K562 (cell line): ENCODE data around the gene GGTLC2. TPM values are rescaled to one million over a fixed set of nuclear protein-coding genes. Genes with fewer than 3 reads are reported as not detected.
"Not testable (repeated sequence)": the region's sequence is repeated elsewhere in the genome, so short reads cannot be mapped to it uniquely, and the experiment has no call there.

Experiments used
- CLOCK ChIP-seq: fragments of 250-450 bp; sonication (Bioruptor Pico); IDR thresholded peaks from 2 replicates; pipeline ENCODE4 v1.4.0; 2020; ENCODE audit warnings: mild to moderate bottlenecking, moderate library complexity, borderline replicate concordance
- E2F3 ChIP-seq: fragments of 250-450 bp; sonication (Bioruptor Pico); IDR thresholded peaks from 2 replicates; pipeline ENCODE4 v1.4.0; 2020; ENCODE audit warnings: mild to moderate bottlenecking
- ID3 ChIP-seq, 2 experiments: fragments of 250-450 bp in 1 of 2; fragments of 450-650 bp in 1 of 2; sonication (Bioruptor Pico) in 1 of 2; IDR thresholded peaks; 2 replicates each; pipeline versions ENCODE4 v1.6.1 to v1.8.0; 2016 to 2021; ENCODE audit warnings: mild to moderate bottlenecking in 2 of 2, moderate library complexity in 2 of 2, missing compliant biosample characterization in 1 of 2, missing genetic modification characterization in 1 of 2
- RHOXF2B ChIP-seq: fragments of 250-450 bp; sonication (Bioruptor Pico); conservative IDR thresholded peaks from 2 replicates; pipeline ENCODE4 v1.5.1; 2021
- THAP12 ChIP-seq: fragments of 250-450 bp; sonication (Bioruptor Pico); IDR thresholded peaks from 2 replicates; pipeline ENCODE4 v1.9.0; 2021; ENCODE audit warnings: mild to moderate bottlenecking, inconsistent platforms
- ZBTB26 ChIP-seq: fragments of 450-650 bp; formaldehyde crosslinking; IDR thresholded peaks from 2 replicates; pipeline ENCODE4 v1.4.0; 2022; ENCODE audit warnings: missing genetic modification characterization
- ZFP1 ChIP-seq: fragments of 450-650 bp; formaldehyde crosslinking; IDR thresholded peaks from 2 replicates; pipeline ENCODE4 v1.4.0; 2020; ENCODE audit warnings: mild to moderate bottlenecking, mixed read lengths
- ZNF133 ChIP-seq: fragments of 250-450 bp; sonication (Bioruptor Pico); IDR thresholded peaks from 2 replicates; pipeline ENCODE4 v1.4.0; 2020; ENCODE audit warnings: mild to moderate bottlenecking
- ZNF23 ChIP-seq: fragments of 250-450 bp; sonication (Bioruptor Pico); IDR thresholded peaks from 2 replicates; pipeline ENCODE4 v1.4.0; 2020; ENCODE audit warnings: mild to moderate bottlenecking
- ZNF324 ChIP-seq: fragments of 250-450 bp; sonication (Bioruptor Pico); IDR thresholded peaks from 2 replicates; pipeline ENCODE4 v1.4.0; 2020; ENCODE audit warnings: mild to moderate bottlenecking
- ZNF408 ChIP-seq: fragments of 250-450 bp; sonication (Bioruptor Pico); IDR thresholded peaks from 2 replicates; pipeline ENCODE4 v1.4.0; 2020; ENCODE audit warnings: low read depth, mild to moderate bottlenecking, moderate library complexity
- ZNF449 ChIP-seq: fragments of 250-450 bp; sonication (Bioruptor Pico); IDR thresholded peaks from 2 replicates; pipeline ENCODE4 v1.8.0; 2022; ENCODE audit warnings: moderate library complexity, mild to moderate bottlenecking, inconsistent platforms
- ZNF561 ChIP-seq: fragments of 450-650 bp; formaldehyde crosslinking; conservative IDR thresholded peaks from 2 replicates; pipeline ENCODE4 v1.4.0; 2020; ENCODE audit warnings: mild to moderate bottlenecking, moderate library complexity
- ZNF57 ChIP-seq: fragments of 450-650 bp; formaldehyde crosslinking; IDR thresholded peaks from 2 replicates; pipeline ENCODE4 v1.4.0; 2020; ENCODE audit warnings: mild to moderate bottlenecking, moderate library complexity
- ZNF707 ChIP-seq: fragments of 250-450 bp; sonication (Bioruptor Pico); conservative IDR thresholded peaks from 2 replicates; pipeline ENCODE4 v1.8.0; 2022; ENCODE audit warnings: inconsistent platforms, mild to moderate bottlenecking, moderate library complexity
- ZNF76 ChIP-seq: fragments of 250-450 bp; sonication (Bioruptor Pico); IDR thresholded peaks from 2 replicates; pipeline ENCODE4 v1.4.0; 2020; ENCODE audit warnings: mild to moderate bottlenecking, moderate library complexity, borderline replicate concordance
- ZNF778 ChIP-seq: fragments of 450-650 bp; formaldehyde crosslinking; IDR thresholded peaks from 2 replicates; pipeline ENCODE4 v1.4.0; 2020; ENCODE audit warnings: mild to moderate bottlenecking, moderate library complexity
- polyA plus RNA-seq, 8 experiments: library from polyadenylated mRNA; depleted of rRNA in 4 of 8; stranded (reverse) in 5 of 8; unstranded in 3 of 8; fragments of >200 nt; fragmentation: Nextera tagmentation in 2 of 8; fragmentation: Illumina TruSeq in 1 of 8; extraction: Ambion mirVana in 2 of 8; extraction: Trizol in 1 of 8; gene quantifications; 2 replicates each; pipeline versions ENCODE4 v1.2.1 to v1.2.3, GENCODE V29; 2011 to 2014; ENCODE audit warnings: inconsistent platforms in 1 of 8, missing spikeins in 1 of 8
- total RNA-seq, 7 experiments: library from RNA; depleted of rRNA in 6 of 7; stranded (reverse); fragments of >200 nt in 6 of 7; fragmentation: Illumina TruSeq in 2 of 7; extraction: Trizol in 2 of 7; gene quantifications; 2 replicates each; pipeline versions ENCODE4 v1.2.1 to v1.2.3, GENCODE V29; 2011 to 2021; ENCODE audit warnings: low replicate concordance in 1 of 7

GGTLC2 gene
- total and polyA plus RNA-seq, 9 of the 15 experiments (the other 6 are each of a cell fraction or from before 2014, with no cell fraction given), result not detected

- TF ChIP-seq CLOCK (CRISPR knock-in tag) (peak; percentile 77; the same call in 1 of the 2 replicates), RHOXF2B (0 out of 2 replicates have a peak, but pooled peaks have one; percentile 83), ZBTB26 (CRISPR knock-in tag) (0 out of 2 replicates have a peak, but pooled peaks have one; percentile 22), THAP12 (CRISPR knock-in tag) (peak; percentile 36; the same call in 1 of the 2 replicates), ZNF76 (CRISPR knock-in tag) (0 out of 2 replicates have a peak, but pooled peaks have one; percentile 69), ZFP1 (CRISPR knock-in tag) (0 out of 2 replicates have a peak, but pooled peaks have one; percentile 36), ZNF707 (CRISPR knock-in tag) (0 out of 2 replicates have a peak, but pooled peaks have one; percentile 41), ZNF561 (peak; percentile 77; the same call in 1 of the 2 replicates), ZNF408 (CRISPR knock-in tag) (0 out of 2 replicates have a peak, but pooled peaks have one; percentile 67), ZNF57 (CRISPR knock-in tag) (0 out of 2 replicates have a peak, but pooled peaks have one; percentile 25), ZNF324 (CRISPR knock-in tag) (peak; percentile 33; the same call in 1 of the 2 replicates), ID3 (CRISPR knock-in tag; IDR thresholded peaks at IDR 0.05) (0 out of 2 replicates have a peak, but pooled peaks have one; percentile 54), ZNF778 (CRISPR knock-in tag) (peak; percentile 82; the same call in 1 of the 2 replicates), E2F3 (CRISPR knock-in tag) (peak; percentile 31; the same call in 1 of the 2 replicates), ZNF133 (CRISPR knock-in tag) (peak; percentile 35; the same call in 1 of the 2 replicates), ZNF449 (0 out of 2 replicates have a peak, but pooled peaks have one; percentile 14), ZNF23 (CRISPR knock-in tag) (0 out of 2 replicates have a peak, but pooled peaks have one; percentile 23)
- TF ChIP-seq ID3 (tag; IDR thresholded peaks at IDR 0.05), result not testable (repeated sequence)
Measured at GRCh38 chr22:22648863-22649536, 4.6 kb downstream of the GGTLC2 start (continued).
